ENCODE results near the gene USP40.

Gene USP40

GRCh38 chr2:233491326-233491725, 75.3 kb downstream of the USP40 start:
- Histone ChIP-seq H3K9me2 (replicated peaks; ENCODE audit: low read depth, low read length) (no peaks in the 10 kb centered on the region), H3K9ac (ENCODE audit: low read depth, low read length, poor library complexity, severe bottlenecking) (no peak overlapping the region), H4K20me1 (ENCODE audit: insufficient read depth, low read length, poor library complexity, severe bottlenecking) (no peaks in the 10 kb centered on the region), H2AFZ (ENCODE audit: low read length) (no peak overlapping the region), H3K4me1 (ENCODE audit: insufficient read depth, low read length, poor library complexity, severe bottlenecking) (no peaks in the 10 kb centered on the region), H3F3A (ENCODE audit: low read depth) (no peaks in the 10 kb centered on the region), H3K27me3 (ENCODE audit: insufficient read depth, low read length, poor library complexity, severe bottlenecking) (no peaks in the 10 kb centered on the region), H3K4me3 (ENCODE audit: low read length, poor library complexity, severe bottlenecking) (no peak overlapping the region), H3K36me3 (ENCODE audit: insufficient read depth, low read length) (peaks cover 4% of the 10 kb centered on the region; the same call in 1 of the 2 replicates), H3K4me2 (ENCODE audit: low read depth, low read length, poor library complexity, severe bottlenecking) (no peak overlapping the region), H3K9me3 (ENCODE audit: insufficient read depth, low read depth, low read length) (no peaks in the 10 kb centered on the region), H3K79me2 (ENCODE audit: insufficient read depth, low read length) (no peaks in the 10 kb centered on the region)
- TF ChIP-seq EZH2phosphoT487 (IDR thresholded peaks at IDR 0.05; ENCODE audit: borderline replicate concordance): no peak
- TF ChIP-seq, protein P1, sequence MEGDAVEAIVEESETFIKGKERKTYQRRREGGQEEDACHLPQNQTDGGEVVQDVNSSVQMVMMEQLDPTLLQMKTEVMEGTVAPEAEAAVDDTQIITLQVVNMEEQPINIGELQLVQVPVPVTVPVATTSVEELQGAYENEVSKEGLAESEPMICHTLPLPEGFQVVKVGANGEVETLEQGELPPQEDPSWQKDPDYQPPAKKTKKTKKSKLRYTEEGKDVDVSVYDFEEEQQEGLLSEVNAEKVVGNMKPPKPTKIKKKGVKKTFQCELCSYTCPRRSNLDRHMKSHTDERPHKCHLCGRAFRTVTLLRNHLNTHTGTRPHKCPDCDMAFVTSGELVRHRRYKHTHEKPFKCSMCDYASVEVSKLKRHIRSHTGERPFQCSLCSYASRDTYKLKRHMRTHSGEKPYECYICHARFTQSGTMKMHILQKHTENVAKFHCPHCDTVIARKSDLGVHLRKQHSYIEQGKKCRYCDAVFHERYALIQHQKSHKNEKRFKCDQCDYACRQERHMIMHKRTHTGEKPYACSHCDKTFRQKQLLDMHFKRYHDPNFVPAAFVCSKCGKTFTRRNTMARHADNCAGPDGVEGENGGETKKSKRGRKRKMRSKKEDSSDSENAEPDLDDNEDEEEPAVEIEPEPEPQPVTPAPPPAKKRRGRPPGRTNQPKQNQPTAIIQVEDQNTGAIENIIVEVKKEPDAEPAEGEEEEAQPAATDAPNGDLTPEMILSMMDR (conservative IDR thresholded peaks at IDR 0.05; ENCODE audit: low read length): no peak

DNA sequence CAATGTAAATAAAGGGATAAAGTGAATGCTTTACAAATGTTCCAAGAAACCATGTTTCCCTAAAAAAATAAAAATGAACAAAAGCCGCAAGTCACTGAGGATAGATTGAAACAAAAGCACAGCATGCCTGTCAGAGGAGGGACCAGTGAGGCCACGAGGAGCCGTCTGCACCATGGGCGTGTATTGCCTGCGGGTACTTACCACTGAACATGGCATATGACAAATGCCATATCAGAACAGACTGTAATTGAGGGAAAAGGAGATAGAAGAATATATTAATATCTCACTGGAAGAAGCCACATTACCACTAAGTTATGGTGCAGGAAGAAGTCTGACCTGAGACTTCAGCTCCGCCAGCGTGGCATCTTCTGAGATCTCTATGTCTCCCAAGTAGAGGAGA, 75.8 kb downstream of the USP40 start:
- Histone ChIP-seq H4K20me1 (ENCODE audit: insufficient read depth, low read length, poor library complexity, severe bottlenecking) (no peaks in the 10 kb centered on the region), H3K4me3 (ENCODE audit: low read length, poor library complexity, severe bottlenecking) (no peak overlapping the region), H3K79me2 (ENCODE audit: insufficient read depth, low read length) (no peaks in the 10 kb centered on the region), H3K9me3 (ENCODE audit: insufficient read depth, low read depth, low read length) (no peaks in the 10 kb centered on the region), H3K9me2 (replicated peaks; ENCODE audit: low read depth, low read length) (no peaks in the 10 kb centered on the region), H3K36me3 (ENCODE audit: insufficient read depth, low read length) (peaks cover 4% of the 10 kb centered on the region; the same call in 1 of the 2 replicates), H3K4me2 (ENCODE audit: low read depth, low read length, poor library complexity, severe bottlenecking) (no peak overlapping the region), H3K4me1 (ENCODE audit: insufficient read depth, low read length, poor library complexity, severe bottlenecking) (no peaks in the 10 kb centered on the region), H2AFZ (ENCODE audit: low read length) (no peak overlapping the region), H3F3A (ENCODE audit: low read depth) (no peaks in the 10 kb centered on the region), H3K27me3 (ENCODE audit: insufficient read depth, low read length, poor library complexity, severe bottlenecking) (no peaks in the 10 kb centered on the region), H3K9ac (ENCODE audit: low read depth, low read length, poor library complexity, severe bottlenecking) (no peak overlapping the region)
- no peak for TF ChIP-seq EZH2phosphoT487 (IDR thresholded peaks at IDR 0.05; ENCODE audit: borderline replicate concordance)
- TF ChIP-seq, protein P1 (conservative IDR thresholded peaks at IDR 0.05; ENCODE audit: low read length): no peak

DNA sequence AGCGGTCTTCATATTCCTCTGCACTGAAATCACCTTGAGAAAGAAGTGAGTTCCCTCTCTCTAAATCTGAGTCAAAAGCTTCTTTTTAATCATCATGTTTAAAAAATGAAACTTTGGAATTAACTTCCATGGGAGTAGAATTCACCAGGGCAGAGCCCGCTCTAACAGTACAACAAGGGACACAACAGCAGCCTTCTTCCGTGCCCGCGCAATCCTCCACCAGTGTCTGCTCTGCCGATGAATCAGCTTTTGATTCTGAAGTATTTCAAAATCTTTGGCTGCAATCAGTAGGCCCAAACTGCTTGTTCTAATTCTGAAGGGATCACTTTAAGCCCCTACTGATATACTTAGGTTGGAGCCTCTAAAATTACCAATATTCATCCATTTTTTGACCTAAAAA, 76.9 kb downstream of the USP40 start:
- TF ChIP-seq, protein P1 (conservative IDR thresholded peaks at IDR 0.05; ENCODE audit: low read length): no peak
- no peak for TF ChIP-seq EZH2phosphoT487 (IDR thresholded peaks at IDR 0.05; ENCODE audit: borderline replicate concordance)
- Histone ChIP-seq H3K4me3 (ENCODE audit: low read length, poor library complexity, severe bottlenecking) (no peak overlapping the region), H3K79me2 (ENCODE audit: insufficient read depth, low read length) (no peaks in the 10 kb centered on the region), H3F3A (ENCODE audit: low read depth) (no peaks in the 10 kb centered on the region), H3K9ac (ENCODE audit: low read depth, low read length, poor library complexity, severe bottlenecking) (no peak overlapping the region), H3K4me2 (ENCODE audit: low read depth, low read length, poor library complexity, severe bottlenecking) (no peak overlapping the region), H4K20me1 (ENCODE audit: insufficient read depth, low read length, poor library complexity, severe bottlenecking) (no peaks in the 10 kb centered on the region), H2AFZ (ENCODE audit: low read length) (no peak overlapping the region), H3K36me3 (ENCODE audit: insufficient read depth, low read length) (peaks cover 8% of the 10 kb centered on the region; the same call in 1 of the 2 replicates), H3K4me1 (ENCODE audit: insufficient read depth, low read length, poor library complexity, severe bottlenecking) (no peaks in the 10 kb centered on the region), H3K9me3 (ENCODE audit: insufficient read depth, low read depth, low read length) (no peaks in the 10 kb centered on the region), H3K9me2 (replicated peaks; ENCODE audit: low read depth, low read length) (no peaks in the 10 kb centered on the region), H3K27me3 (ENCODE audit: insufficient read depth, low read length, poor library complexity, severe bottlenecking) (no peaks in the 10 kb centered on the region)

Measured in Loucy (cell line).